Tibial nerve (tissue), 4 donors: ENCODE data around the gene FAR1.

Experiments used
- EP300 ChIP-seq, 2 donors: sonication (generic); formaldehyde crosslinking; IDR thresholded peaks; one replicate each; pipeline ENCODE4 v1.6.1; 2017; ENCODE audit warnings: antibody characterized with exemption in 2 of 2, mild to moderate bottlenecking in 1 of 2
- POLR2A ChIP-seq, 2 donors: fragments of 450-650 bp; IDR thresholded peaks; one replicate each; pipeline ENCODE4 v1.6.1; 2017; ENCODE audit warnings: antibody characterized with exemption in 2 of 2, mild to moderate bottlenecking in 2 of 2, moderate library complexity in 2 of 2
- TF ChIP-seq, protein P1 (sequence below), 5 experiments: fragments of 200-600 bp in 3 of 5; fragments of 450-650 bp in 2 of 5; sonication (generic) in 3 of 5; IDR thresholded peaks; one replicate each; pipeline ENCODE4 v1.5.1; 2016 to 2019; ENCODE audit warnings: antibody characterized with exemption in 5 of 5, mild to moderate bottlenecking in 3 of 5, moderate library complexity in 2 of 5

DNA sequence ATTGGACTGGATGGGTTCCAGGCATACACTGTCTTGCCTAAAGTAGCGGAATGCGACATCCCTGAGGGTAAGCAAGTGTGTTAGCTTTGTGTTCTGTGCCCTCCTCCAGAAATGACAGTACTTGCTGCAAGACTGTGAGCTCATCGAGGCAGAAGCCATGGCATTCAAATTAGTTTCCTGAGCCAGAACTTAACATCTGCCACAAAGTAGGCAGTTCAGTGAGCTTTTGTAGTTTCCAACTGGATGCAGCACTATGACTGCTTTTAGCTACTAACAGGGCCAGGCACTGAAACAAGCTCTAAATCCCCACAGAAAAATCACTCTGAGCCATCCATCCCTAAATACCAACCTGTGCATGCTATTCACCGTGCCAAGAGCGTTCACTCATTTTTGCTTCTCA, 1.2 kb upstream of the FAR1 start:
- TF ChIP-seq POLR2A (IDR thresholded peaks at IDR 0.05) (no peak), EP300 (IDR thresholded peaks at IDR 0.05) (no peak)
- TF ChIP-seq, protein P1, sequence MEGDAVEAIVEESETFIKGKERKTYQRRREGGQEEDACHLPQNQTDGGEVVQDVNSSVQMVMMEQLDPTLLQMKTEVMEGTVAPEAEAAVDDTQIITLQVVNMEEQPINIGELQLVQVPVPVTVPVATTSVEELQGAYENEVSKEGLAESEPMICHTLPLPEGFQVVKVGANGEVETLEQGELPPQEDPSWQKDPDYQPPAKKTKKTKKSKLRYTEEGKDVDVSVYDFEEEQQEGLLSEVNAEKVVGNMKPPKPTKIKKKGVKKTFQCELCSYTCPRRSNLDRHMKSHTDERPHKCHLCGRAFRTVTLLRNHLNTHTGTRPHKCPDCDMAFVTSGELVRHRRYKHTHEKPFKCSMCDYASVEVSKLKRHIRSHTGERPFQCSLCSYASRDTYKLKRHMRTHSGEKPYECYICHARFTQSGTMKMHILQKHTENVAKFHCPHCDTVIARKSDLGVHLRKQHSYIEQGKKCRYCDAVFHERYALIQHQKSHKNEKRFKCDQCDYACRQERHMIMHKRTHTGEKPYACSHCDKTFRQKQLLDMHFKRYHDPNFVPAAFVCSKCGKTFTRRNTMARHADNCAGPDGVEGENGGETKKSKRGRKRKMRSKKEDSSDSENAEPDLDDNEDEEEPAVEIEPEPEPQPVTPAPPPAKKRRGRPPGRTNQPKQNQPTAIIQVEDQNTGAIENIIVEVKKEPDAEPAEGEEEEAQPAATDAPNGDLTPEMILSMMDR (IDR thresholded peaks at IDR 0.05), result no peak
